Bronchial epithelial cell (primary cell): ENCODE data around the gene SLIT3. TPM values are rescaled to one million over a fixed set of nuclear protein-coding genes. Genes with fewer than 3 reads are reported as not detected.

Experiments
- DNase-seq: peaks from one replicate; pipeline ENCODE4 v3.0.0-alpha.2; 2010; ENCODE audit warnings: low read depth
- FAIRE-seq: peaks from 2 replicates; lab custom pipeline; 2011; peaks lifted over from hg19 to GRCh38; lab: Jason Lieb, UNC
- H3K27me3 ChIP-seq: 2 replicates; pipeline ENCODE4 v1.5.1; 2011; ENCODE audit warnings: low read length; ENCODE audit not compliant: control insufficient read depth, insufficient read depth
- H3K36me3 ChIP-seq: 2 replicates; pipeline ENCODE4 v1.5.1; 2011; ENCODE audit warnings: low read length; ENCODE audit not compliant: control insufficient read depth, insufficient read depth
- H3K4me3 ChIP-seq: 2 replicates; pipeline ENCODE4 v1.5.1; 2011; ENCODE audit warnings: mild to moderate bottlenecking, low read depth, low read length, control low read depth
- total RNA-seq: library from RNA; depleted of rRNA; stranded (reverse); fragments of >200 nt; gene quantifications from 2 replicates; pipeline ENCODE4 v1.2.1, GENCODE V29; 2014
- TF ChIP-seq, protein P1 (sequence below): IDR thresholded peaks from 2 replicates; pipeline ENCODE4 v1.5.1; 2011; ENCODE audit warnings: mild to moderate bottlenecking, moderate library complexity, low read length, control low read depth, inconsistent platforms; ENCODE audit not compliant: insufficient read depth, severe bottlenecking

SLIT3 gene
- total RNA-seq, 1 donor from 2014 or later, result 0.79 TPM

DNA sequence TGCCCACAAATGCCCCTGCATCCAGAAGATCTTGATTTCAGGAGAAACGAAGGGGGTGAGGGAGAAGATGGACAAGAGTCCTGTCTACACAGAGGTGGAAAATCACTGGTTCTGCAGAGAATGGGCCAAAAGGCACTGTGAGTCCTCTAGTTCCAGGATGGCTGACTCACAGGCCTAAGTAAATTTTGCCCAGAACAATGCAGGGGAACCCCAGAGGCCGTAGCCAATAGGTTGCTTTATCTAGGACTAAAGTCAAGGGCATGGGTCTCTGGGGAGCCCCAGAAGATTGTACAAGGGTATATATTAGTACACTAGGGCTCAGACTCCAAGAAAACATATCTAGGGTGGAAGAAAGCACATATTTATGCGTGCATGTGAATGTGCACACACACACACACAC, 98.0 kb downstream of the SLIT3 start:
- H3K27me3 ChIP-seq, result no peaks in the 10 kb centered on the region
- no peaks in the 10 kb centered on the region for H3K36me3 ChIP-seq
- H3K4me3 ChIP-seq, result no peak overlapping the region
- TF ChIP-seq, protein P1, sequence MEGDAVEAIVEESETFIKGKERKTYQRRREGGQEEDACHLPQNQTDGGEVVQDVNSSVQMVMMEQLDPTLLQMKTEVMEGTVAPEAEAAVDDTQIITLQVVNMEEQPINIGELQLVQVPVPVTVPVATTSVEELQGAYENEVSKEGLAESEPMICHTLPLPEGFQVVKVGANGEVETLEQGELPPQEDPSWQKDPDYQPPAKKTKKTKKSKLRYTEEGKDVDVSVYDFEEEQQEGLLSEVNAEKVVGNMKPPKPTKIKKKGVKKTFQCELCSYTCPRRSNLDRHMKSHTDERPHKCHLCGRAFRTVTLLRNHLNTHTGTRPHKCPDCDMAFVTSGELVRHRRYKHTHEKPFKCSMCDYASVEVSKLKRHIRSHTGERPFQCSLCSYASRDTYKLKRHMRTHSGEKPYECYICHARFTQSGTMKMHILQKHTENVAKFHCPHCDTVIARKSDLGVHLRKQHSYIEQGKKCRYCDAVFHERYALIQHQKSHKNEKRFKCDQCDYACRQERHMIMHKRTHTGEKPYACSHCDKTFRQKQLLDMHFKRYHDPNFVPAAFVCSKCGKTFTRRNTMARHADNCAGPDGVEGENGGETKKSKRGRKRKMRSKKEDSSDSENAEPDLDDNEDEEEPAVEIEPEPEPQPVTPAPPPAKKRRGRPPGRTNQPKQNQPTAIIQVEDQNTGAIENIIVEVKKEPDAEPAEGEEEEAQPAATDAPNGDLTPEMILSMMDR, result no peak
- DNase-seq (no peak), FAIRE-seq (no peak)

DNA sequence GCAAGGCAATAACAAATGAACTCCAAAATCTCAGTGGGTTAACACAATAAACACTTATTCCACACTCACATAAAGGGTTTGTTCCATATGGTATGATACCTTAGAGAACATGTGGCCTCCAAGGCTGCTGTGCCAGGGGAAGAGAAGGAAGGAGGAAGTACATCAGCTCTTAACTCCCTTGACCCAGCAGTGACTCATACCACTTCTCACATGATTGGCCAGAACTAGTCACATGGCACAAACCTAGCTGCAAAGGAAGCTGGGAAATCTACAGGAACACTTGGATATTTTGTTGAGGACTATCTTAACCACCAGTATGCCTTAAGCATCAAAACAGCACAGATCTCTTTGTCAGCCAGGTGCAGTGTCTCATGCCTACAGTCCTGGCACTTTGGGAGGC, 99.3 kb downstream of the SLIT3 start:
- DNase-seq (no peak), FAIRE-seq (no peak)
- Histone ChIP-seq H3K27me3 (no peaks in the 10 kb centered on the region), H3K4me3 (no peak overlapping the region), H3K36me3 (no peaks in the 10 kb centered on the region)
- TF ChIP-seq, protein P1, result no peak

DNA sequence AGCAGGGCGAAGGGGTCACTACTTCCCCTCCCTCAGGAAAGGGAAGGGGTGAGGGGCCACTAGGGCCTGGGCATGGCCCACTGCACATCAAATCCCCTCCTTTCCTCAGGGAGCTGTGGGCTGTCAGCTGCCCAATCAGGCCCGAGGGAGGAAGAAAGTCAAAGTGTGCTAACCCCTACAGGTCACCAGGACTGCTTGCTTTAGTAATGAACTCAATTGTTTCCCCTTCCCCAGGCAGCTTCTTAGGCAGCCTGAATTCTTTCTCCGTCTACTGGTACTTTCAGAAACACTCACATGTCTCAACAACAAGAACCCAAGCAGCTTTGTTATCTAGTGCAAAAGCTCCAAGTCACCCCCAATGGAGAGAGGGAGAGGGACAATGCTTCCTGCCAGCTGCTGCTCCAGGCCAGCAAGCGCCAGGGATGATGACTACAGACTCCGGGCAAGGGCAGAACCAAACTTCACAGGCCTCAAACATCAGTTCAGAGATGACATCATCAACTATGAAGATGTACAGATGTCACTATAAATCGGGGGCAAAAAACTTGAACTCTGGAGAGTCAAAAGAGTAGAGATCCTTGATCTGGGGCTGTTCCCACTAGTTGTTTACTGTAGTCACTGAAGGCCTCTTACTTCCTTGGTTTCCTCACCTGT, 100.7 kb downstream of the SLIT3 start:
- FAIRE-seq (no peak), DNase-seq (no peak)
- no peaks in the 10 kb centered on the region for H3K27me3 ChIP-seq
- TF ChIP-seq, protein P1, result no peak
- H3K36me3 ChIP-seq, result no peaks in the 10 kb centered on the region
- H3K4me3 ChIP-seq, result no peak overlapping the region

DNA sequence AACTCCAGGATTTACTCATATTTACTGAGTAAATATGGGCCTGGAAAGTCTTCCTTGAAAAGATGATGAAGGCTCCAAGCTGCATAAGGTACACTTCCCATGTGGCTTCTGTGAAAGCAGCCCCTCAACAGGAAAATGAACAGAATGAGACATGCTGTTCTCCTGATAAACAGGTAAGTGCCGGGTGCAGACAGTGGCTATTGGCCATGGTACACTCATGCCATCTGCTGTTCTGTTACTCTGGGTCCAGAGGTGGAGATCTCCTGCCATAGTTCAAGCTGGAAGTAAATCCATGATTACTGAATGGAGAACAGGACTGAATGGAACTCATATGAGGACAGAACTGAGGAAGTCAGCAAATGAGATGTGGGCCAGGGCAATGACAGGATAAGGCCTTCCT, 103.6 kb downstream of the SLIT3 start:
- no peaks in the 10 kb centered on the region for H3K36me3 ChIP-seq
- no peaks in the 10 kb centered on the region for H3K27me3 ChIP-seq
- FAIRE-seq (no peak), DNase-seq (peak; percentile 55)
- TF ChIP-seq, protein P1, result peak; percentile 67
- no peak overlapping the region for H3K4me3 ChIP-seq

DNA sequence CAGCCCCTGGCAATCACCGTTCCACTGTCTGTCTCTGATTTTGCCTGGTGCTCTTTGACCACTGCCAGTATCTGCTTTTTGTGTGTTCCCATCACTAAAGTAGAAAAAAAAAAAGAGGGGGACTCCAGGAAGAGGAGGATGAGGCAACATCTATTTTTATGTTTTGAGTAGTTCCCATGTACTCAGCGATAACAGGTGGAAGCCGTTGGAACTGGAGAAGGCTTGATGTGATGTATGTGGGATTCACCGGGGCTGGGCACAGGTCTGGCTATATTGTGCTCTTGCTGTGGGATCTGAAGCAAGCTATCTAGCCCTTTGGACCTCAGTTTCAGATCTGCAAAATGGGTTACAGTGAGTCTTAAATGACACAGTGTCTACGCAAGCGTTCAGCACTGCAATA, 104.9 kb downstream of the SLIT3 start:
- DNase-seq (no peak), FAIRE-seq (no peak)
- H3K36me3 ChIP-seq, result no peaks in the 10 kb centered on the region
- H3K27me3 ChIP-seq, result no peaks in the 10 kb centered on the region
- no peak overlapping the region for H3K4me3 ChIP-seq
- TF ChIP-seq, protein P1, result no peak

DNA sequence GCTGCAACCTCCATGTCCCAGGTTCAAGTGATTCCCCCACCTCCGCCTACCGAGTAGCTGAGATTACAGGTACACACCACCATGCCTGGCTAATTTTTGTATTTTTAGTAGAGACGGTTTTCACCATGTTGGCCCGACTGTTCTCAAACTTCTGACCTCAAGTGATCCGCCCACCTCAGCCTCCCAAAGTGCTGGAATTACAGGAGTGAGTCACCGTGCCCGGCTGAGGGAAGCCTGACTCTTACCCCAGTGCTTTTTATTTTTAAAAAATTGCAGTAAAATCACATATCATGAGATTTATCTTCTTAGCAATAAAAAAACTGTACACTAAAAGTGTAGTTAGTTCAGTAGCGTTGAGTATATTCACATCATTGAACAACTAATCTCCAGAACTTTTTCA, 105.3 kb downstream of the SLIT3 start:
- Histone ChIP-seq H3K27me3 (no peaks in the 10 kb centered on the region), H3K4me3 (no peak overlapping the region), H3K36me3 (no peaks in the 10 kb centered on the region)
- TF ChIP-seq, protein P1, result no peak
- no peak for FAIRE-seq
- no peak for DNase-seq
